WERI-Rb-1 (cell line): Measurements from ENCODE around the gene AOPEP.

Source experiments
- DNase-seq: peaks from one replicate; pipeline ENCODE4 v3.0.0-alpha.2; 2020
- H3K27ac ChIP-seq: fragments of 250-450 bp; sonication (Bioruptor Pico); 2 replicates; pipeline ENCODE4 v1.5.1; 2020; ENCODE audit warnings: mild to moderate bottlenecking, moderate library complexity
- H3K27me3 ChIP-seq: fragments of 250-450 bp; sonication (Bioruptor Pico); 2 replicates; pipeline ENCODE4 v1.5.1; 2021; ENCODE audit warnings: mild to moderate bottlenecking, low read depth, moderate library complexity; ENCODE audit not compliant: insufficient read depth, severe bottlenecking
- H3K36me3 ChIP-seq: fragments of 250-450 bp; sonication (Bioruptor Pico); 2 replicates; pipeline ENCODE4 v1.5.1; 2020; ENCODE audit warnings: mild to moderate bottlenecking, moderate library complexity
- H3K4me3 ChIP-seq: 2 replicates; pipeline ENCODE4 v1.5.1; 2011; ENCODE audit warnings: low read depth, mild to moderate bottlenecking, control low read depth, low read length
- H3K9me3 ChIP-seq: fragments of 250-450 bp; sonication (Bioruptor Pico); 2 replicates; pipeline ENCODE4 v1.5.1; 2021; ENCODE audit warnings: mild to moderate bottlenecking, moderate library complexity; ENCODE audit not compliant: severe bottlenecking
- CTCF ChIP-seq: IDR thresholded peaks from 2 replicates; pipeline ENCODE4 v1.5.1; 2011; ENCODE audit warnings: low read depth, mild to moderate bottlenecking, control low read depth, inconsistent platforms, low read length

AOPEP gene

GRCh38 chr9:94945197-94946144, 219.0 kb downstream of the AOPEP start:
- H3K27me3 ChIP-seq = no peaks in the 10 kb centered on the region
- peak overlapping the region; percentile 39 for H3K27ac ChIP-seq
- no peak overlapping the region for H3K4me3 ChIP-seq
- no peaks in the 10 kb centered on the region for H3K9me3 ChIP-seq
- no peak for TF ChIP-seq CTCF
- H3K36me3 ChIP-seq = no peaks in the 10 kb centered on the region
- peak; percentile 72 for DNase-seq

GRCh38 chr9:94946256-94946655, 219.8 kb downstream of the AOPEP start:
- no peak for DNase-seq
- Histone ChIP-seq H3K4me3 (no peak overlapping the region), H3K36me3 (no peaks in the 10 kb centered on the region), H3K27ac (peak overlapping the region; percentile 39), H3K27me3 (no peaks in the 10 kb centered on the region), H3K9me3 (no peaks in the 10 kb centered on the region)
- no peak for TF ChIP-seq CTCF

GRCh38 chr9:94948567-94949235, 222.2 kb downstream of the AOPEP start:
- Histone ChIP-seq H3K27ac (no peak overlapping the region), H3K36me3 (no peaks in the 10 kb centered on the region), H3K4me3 (no peak overlapping the region), H3K9me3 (no peaks in the 10 kb centered on the region), H3K27me3 (no peaks in the 10 kb centered on the region)
- no peak for TF ChIP-seq CTCF
- no peak for DNase-seq

GRCh38 chr9:94949370-94949769, 222.9 kb downstream of the AOPEP start:
- no peak for TF ChIP-seq CTCF
- Histone ChIP-seq H3K4me3 (no peak overlapping the region), H3K27ac (no peak overlapping the region), H3K9me3 (no peaks in the 10 kb centered on the region), H3K27me3 (no peaks in the 10 kb centered on the region), H3K36me3 (no peaks in the 10 kb centered on the region)
- no peak for DNase-seq

- Histone ChIP-seq H3K27ac (no peak overlapping the region), H3K9me3 (no peaks in the 10 kb centered on the region), H3K27me3 (no peaks in the 10 kb centered on the region), H3K4me3 (no peak overlapping the region), H3K36me3 (no peaks in the 10 kb centered on the region; the same call in 1 of the 2 replicates)
- DNase-seq = no peak
- TF ChIP-seq CTCF = no peak
Measured at GRCh38 chr9:94950040-94950578, 223.6 kb downstream of the AOPEP start.
